ENCODE measurements around the gene NCS1.

- TF ChIP-seq CTCF (IDR thresholded peaks at IDR 0.05; ENCODE audit: insufficient read depth, low read depth, low read length) (no peak), EZH2 (IDR thresholded peaks at IDR 0.05; ENCODE audit: insufficient read depth, low read length) (no peak)
Observed at GRCh38 chr9:130138791-130139190, 33.4 kb upstream of the NCS1 start.

Data from astrocyte (in vitro differentiated cells and primary cell).